ENCODE results near the gene RAP1GAP2.
A peak's percentile ranks its signal among the peaks of the same experiment; 100 is the strongest.

The RAP1GAP2 gene

DNA sequence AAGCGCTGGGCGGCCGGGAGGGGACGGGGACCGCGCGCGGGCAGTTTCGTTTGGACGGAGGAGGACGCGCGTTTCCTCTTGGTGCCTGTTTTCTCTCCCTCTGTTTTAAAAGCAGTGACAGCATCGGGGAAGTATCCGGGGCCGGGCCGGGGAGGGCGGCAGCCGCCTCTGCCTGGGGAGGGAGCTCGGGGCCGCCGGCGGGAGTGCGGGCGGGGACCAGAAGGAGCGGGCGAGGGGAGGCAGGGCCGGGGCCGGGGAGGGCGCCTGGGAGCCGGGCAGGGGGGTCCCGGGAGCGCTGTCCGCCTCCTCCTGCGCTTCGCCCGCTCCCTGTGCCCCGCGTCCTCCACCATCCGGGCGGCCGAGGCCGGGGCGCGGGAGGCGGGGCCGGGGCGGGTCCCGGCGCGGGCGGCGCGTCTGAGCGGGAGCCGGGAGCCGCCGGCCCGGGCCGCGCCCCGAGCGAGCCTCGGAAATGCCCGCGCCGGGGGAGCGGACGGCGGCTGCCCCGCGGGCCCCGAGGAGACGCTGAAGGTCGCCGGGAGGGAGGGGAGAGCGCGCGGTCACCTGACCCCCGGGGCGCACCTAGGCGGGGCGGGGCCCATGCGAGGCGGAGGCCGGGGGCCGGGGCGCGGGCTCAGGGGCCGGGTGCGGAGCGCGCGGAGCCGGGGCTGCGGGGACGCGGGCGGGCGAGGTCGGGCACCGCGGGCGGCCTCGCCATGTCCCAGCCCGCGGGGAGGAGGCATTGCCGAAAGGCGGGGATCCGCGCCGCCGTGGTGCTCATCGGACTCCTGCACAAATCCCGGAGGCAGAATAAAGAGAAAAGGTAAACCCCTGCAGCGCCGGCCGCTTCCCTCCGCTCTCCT lies 57.3 kb downstream of the RAP1GAP2 start:
- peak overlapping the region; percentile 81 for H3K4me3 ChIP-seq (ENCODE audit: low read depth, low read length)
- TF ChIP-seq, protein P1, sequence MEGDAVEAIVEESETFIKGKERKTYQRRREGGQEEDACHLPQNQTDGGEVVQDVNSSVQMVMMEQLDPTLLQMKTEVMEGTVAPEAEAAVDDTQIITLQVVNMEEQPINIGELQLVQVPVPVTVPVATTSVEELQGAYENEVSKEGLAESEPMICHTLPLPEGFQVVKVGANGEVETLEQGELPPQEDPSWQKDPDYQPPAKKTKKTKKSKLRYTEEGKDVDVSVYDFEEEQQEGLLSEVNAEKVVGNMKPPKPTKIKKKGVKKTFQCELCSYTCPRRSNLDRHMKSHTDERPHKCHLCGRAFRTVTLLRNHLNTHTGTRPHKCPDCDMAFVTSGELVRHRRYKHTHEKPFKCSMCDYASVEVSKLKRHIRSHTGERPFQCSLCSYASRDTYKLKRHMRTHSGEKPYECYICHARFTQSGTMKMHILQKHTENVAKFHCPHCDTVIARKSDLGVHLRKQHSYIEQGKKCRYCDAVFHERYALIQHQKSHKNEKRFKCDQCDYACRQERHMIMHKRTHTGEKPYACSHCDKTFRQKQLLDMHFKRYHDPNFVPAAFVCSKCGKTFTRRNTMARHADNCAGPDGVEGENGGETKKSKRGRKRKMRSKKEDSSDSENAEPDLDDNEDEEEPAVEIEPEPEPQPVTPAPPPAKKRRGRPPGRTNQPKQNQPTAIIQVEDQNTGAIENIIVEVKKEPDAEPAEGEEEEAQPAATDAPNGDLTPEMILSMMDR (IDR thresholded peaks at IDR 0.05; ENCODE audit: low read depth, low read length) = no peak

- TF ChIP-seq, protein P1 (IDR thresholded peaks at IDR 0.05; ENCODE audit: low read depth, low read length) = no peak
- peak overlapping the region; percentile 81 for H3K4me3 ChIP-seq (ENCODE audit: low read depth, low read length)
Measured at GRCh38 chr17:2854143-2855055, 58.2 kb downstream of the RAP1GAP2 start.

DNA sequence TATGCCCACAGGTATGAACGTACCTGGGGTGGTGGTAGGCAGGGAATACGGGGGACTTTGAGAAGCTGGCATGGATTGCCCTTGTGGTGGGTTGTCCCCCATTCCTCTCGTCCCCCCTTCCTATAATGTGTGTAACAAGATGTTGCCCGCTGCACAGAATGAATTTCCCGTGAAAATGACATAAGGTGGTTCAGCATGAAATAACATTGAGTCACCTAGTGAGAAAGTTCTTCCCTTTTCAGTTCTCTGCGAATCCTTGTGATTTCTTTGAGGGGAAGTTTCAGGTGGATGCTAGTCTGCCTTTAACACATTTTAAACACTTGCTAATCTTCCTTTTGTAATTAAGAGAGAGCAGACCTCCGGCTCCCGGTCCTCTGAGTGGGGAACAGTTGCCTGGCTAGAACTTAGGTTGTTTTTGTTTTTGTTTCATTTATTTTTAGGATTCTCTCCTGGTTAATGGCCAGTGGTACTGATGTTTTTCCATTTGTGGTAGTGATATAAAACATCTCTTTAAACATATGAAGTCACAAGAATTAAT lies 58.9 kb downstream of the RAP1GAP2 start:
- TF ChIP-seq, protein P1 (IDR thresholded peaks at IDR 0.05; ENCODE audit: low read depth, low read length) = no peak
- peak overlapping the region; percentile 81 for H3K4me3 ChIP-seq (ENCODE audit: low read depth, low read length)

GRCh38 chr17:2856727-2857126 lies 60.5 kb downstream of the RAP1GAP2 start:
- TF ChIP-seq, protein P1 (IDR thresholded peaks at IDR 0.05; ENCODE audit: low read depth, low read length) = no peak
- no peak overlapping the region for H3K4me3 ChIP-seq (ENCODE audit: low read depth, low read length)

GRCh38 chr17:2860045-2860444 lies 63.8 kb downstream of the RAP1GAP2 start:
- TF ChIP-seq, protein P1 (IDR thresholded peaks at IDR 0.05; ENCODE audit: low read depth, low read length) = no peak
- H3K4me3 ChIP-seq (ENCODE audit: low read depth, low read length) = no peak overlapping the region

- H3K4me3 ChIP-seq (ENCODE audit: low read depth, low read length) = no peak overlapping the region
- TF ChIP-seq, protein P1 (IDR thresholded peaks at IDR 0.05; ENCODE audit: low read depth, low read length) = no peak
Measured at GRCh38 chr17:2860883-2861282, 64.6 kb downstream of the RAP1GAP2 start.
